B cell (primary cell): Measurements from ENCODE around the gene MRPL52.

Experiments used
- CTCF ChIP-seq: fragments of 200-600 bp; IDR thresholded peaks from one replicate; pipeline ENCODE4 v1.8.0; 2022; ENCODE audit warnings: antibody characterized with exemption, mild to moderate bottlenecking
- EZH2 ChIP-seq: IDR thresholded peaks from 2 replicates; pipeline ENCODE4 v1.6.1; 2012; ENCODE audit warnings: borderline replicate concordance, low read depth, mild to moderate bottlenecking, moderate library complexity, low read length; ENCODE audit not compliant: insufficient read depth, poor library complexity, severe bottlenecking

GRCh38 chr14:22872833-22873520 is 43.3 kb downstream of the MRPL52 start:
- TF ChIP-seq CTCF, result no peak
- TF ChIP-seq EZH2, result no peak
